HepG2 (cell line): Measurements from ENCODE around the gene FGF19. TPM values are rescaled to one million over a fixed set of nuclear protein-coding genes. Genes with fewer than 3 reads are reported as not detected.

Experiments
- ATF1 ChIP-seq: IDR thresholded peaks from 2 replicates; pipeline ENCODE4 v1.6.1; 2016; ENCODE audit warnings: mild to moderate bottlenecking, control low read depth
- GZF1 ChIP-seq: sonication (generic); formaldehyde crosslinking; IDR thresholded peaks from 2 replicates; pipeline ENCODE4 v1.5.1; 2020; ENCODE audit warnings: mild to moderate bottlenecking, missing genetic modification reagents
- NPAS2 ChIP-seq: sonication (generic); formaldehyde crosslinking; IDR thresholded peaks from 2 replicates; pipeline ENCODE4 v1.8.0; 2022; ENCODE audit warnings: mild to moderate bottlenecking, missing genetic modification reagents, borderline replicate concordance
- PTBP1 ChIP-seq: fragments of 200-400 bp; formaldehyde crosslinking; IDR thresholded peaks from 2 replicates; pipeline ENCODE4 v1.6.1; 2018; ENCODE audit warnings: low read length, low read depth; ENCODE audit not compliant: poor library complexity, severe bottlenecking
- SAFB2 ChIP-seq: sonication (generic); formaldehyde crosslinking; IDR thresholded peaks from 2 replicates; pipeline ENCODE4 v1.5.1; 2020; ENCODE audit warnings: missing genetic modification reagents, low read depth, mild to moderate bottlenecking, borderline replicate concordance
- SIX4 ChIP-seq: sonication (generic); formaldehyde crosslinking; IDR thresholded peaks from 2 replicates; pipeline ENCODE4 v1.4.0; 2020; ENCODE audit warnings: missing genetic modification reagents
- THRA ChIP-seq: sonication (generic); formaldehyde crosslinking; IDR thresholded peaks from 2 replicates; pipeline ENCODE4 v1.4.0; 2020; ENCODE audit warnings: missing genetic modification reagents, borderline replicate concordance
- ZNF20 ChIP-seq: sonication (generic); formaldehyde crosslinking; IDR thresholded peaks from 2 replicates; pipeline ENCODE4 v1.4.0; 2020; ENCODE audit warnings: mild to moderate bottlenecking, moderate library complexity, missing genetic modification reagents
- ZNF207 ChIP-seq: fragments of 450-650 bp; IDR thresholded peaks from 2 replicates; pipeline ENCODE4 v1.6.1; 2016; ENCODE audit warnings: antibody characterized with exemption, borderline replicate concordance
- ZNF296 ChIP-seq: sonication (generic); formaldehyde crosslinking; conservative IDR thresholded peaks from 2 replicates; pipeline ENCODE4 v1.5.0; 2020; ENCODE audit warnings: mild to moderate bottlenecking, missing genetic modification reagents
- ZNF446 ChIP-seq: sonication (generic); formaldehyde crosslinking; IDR thresholded peaks from 2 replicates; pipeline ENCODE4 v1.5.0; 2020; ENCODE audit warnings: mild to moderate bottlenecking, missing genetic modification reagents
- ZNF550 ChIP-seq: sonication (generic); formaldehyde crosslinking; IDR thresholded peaks from 2 replicates; pipeline ENCODE4 v1.4.0; 2020; ENCODE audit warnings: mild to moderate bottlenecking, missing genetic modification reagents, borderline replicate concordance
- polyA plus RNA-seq, 8 experiments: library from polyadenylated mRNA; depleted of rRNA in 3 of 8; stranded (reverse) in 7 of 8; unstranded in 1 of 8; fragments of >200 nt; fragmentation: Illumina TruSeq in 4 of 8; extraction: Trizol in 4 of 8; gene quantifications; 2 replicates each; pipeline versions ENCODE4 v1.2.1 to v1.2.3, GENCODE V29; 2011 to 2016; ENCODE audit warnings: low read depth in 4 of 8, missing spikeins in 1 of 8, mixed read lengths in 1 of 8; ENCODE audit not compliant: insufficient read depth in 1 of 8
- total RNA-seq, 5 experiments: library from RNA; depleted of rRNA; stranded (reverse); fragments of >200 nt; fragmentation: Illumina TruSeq; extraction: Trizol; gene quantifications; 2 replicates each; pipeline ENCODE4 v1.2.3, GENCODE V29; 2016; ENCODE audit warnings: low read depth in 1 of 5
- TF ChIP-seq, protein P1 (sequence below): sonication (generic); formaldehyde crosslinking; IDR thresholded peaks from 2 replicates; pipeline ENCODE4 v1.8.1; 2023; ENCODE audit warnings: mild to moderate bottlenecking, missing genetic modification reagents
- TF ChIP-seq, protein P2 (sequence below): sonication (generic); formaldehyde crosslinking; IDR thresholded peaks from 2 replicates; pipeline ENCODE4 v1.5.1; 2020; ENCODE audit warnings: missing genetic modification reagents, mild to moderate bottlenecking, borderline replicate concordance
- TF ChIP-seq, protein P3 (sequence below): sonication (generic); formaldehyde crosslinking; IDR thresholded peaks from 2 replicates; pipeline ENCODE4 v1.4.0; 2020; ENCODE audit warnings: missing genetic modification reagents, borderline replicate concordance
- TF ChIP-seq, protein P4 (sequence below): sonication (generic); formaldehyde crosslinking; IDR thresholded peaks from 2 replicates; pipeline ENCODE4 v1.4.0; 2020; ENCODE audit warnings: mild to moderate bottlenecking, missing genetic modification reagents

FGF19 gene
- total and polyA plus RNA-seq, 2 of the 13 experiments (the other 11 are each of a cell fraction or from before 2014, with no cell fraction given), result 0.07 TPM; not detected in 1

GRCh38 chr11:69705901-69706787, 2.3 kb upstream of the FGF19 start (continued):
- TF ChIP-seq, protein P1, sequence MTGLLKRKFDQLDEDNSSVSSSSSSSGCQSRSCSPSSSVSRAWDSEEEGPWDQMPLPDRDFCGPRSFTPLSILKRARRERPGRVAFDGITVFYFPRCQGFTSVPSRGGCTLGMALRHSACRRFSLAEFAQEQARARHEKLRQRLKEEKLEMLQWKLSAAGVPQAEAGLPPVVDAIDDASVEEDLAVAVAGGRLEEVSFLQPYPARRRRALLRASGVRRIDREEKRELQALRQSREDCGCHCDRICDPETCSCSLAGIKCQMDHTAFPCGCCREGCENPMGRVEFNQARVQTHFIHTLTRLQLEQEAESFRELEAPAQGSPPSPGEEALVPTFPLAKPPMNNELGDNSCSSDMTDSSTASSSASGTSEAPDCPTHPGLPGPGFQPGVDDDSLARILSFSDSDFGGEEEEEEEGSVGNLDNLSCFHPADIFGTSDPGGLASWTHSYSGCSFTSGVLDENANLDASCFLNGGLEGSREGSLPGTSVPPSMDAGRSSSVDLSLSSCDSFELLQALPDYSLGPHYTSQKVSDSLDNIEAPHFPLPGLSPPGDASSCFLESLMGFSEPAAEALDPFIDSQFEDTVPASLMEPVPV, result no peak
- no peak for TF ChIP-seq SAFB2 (CRISPR knock-in tag)
- TF ChIP-seq PTBP1, result no peak
- no peak for TF ChIP-seq SIX4 (CRISPR knock-in tag)
- no peak for TF ChIP-seq ZNF446 (CRISPR knock-in tag)
- no peak for TF ChIP-seq ATF1 (CRISPR knock-in tag)
- no peak for TF ChIP-seq NPAS2 (CRISPR knock-in tag)
- no peak for TF ChIP-seq ZNF207
- TF ChIP-seq, protein P2, sequence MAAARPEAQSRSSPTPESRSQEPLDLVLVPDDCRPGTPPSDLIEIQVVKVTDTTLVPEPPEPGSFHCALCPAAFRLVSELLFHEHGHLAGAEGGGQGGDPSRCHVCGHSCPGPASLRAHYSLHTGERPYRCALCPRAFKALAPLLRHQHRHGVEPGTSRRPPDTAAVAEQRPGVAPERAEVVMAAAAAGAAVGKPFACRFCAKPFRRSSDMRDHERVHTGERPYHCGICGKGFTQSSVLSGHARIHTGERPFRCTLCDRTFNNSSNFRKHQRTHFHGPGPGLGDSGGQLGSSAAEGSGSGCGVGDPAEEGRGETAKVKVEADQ (CRISPR knock-in tag), result no peak
- TF ChIP-seq GZF1 (CRISPR knock-in tag), result no peak
- TF ChIP-seq ZNF296 (CRISPR knock-in tag), result no peak; the same call in 1 of the 2 replicates
- no peak for TF ChIP-seq ZNF20
- TF ChIP-seq, protein P3, sequence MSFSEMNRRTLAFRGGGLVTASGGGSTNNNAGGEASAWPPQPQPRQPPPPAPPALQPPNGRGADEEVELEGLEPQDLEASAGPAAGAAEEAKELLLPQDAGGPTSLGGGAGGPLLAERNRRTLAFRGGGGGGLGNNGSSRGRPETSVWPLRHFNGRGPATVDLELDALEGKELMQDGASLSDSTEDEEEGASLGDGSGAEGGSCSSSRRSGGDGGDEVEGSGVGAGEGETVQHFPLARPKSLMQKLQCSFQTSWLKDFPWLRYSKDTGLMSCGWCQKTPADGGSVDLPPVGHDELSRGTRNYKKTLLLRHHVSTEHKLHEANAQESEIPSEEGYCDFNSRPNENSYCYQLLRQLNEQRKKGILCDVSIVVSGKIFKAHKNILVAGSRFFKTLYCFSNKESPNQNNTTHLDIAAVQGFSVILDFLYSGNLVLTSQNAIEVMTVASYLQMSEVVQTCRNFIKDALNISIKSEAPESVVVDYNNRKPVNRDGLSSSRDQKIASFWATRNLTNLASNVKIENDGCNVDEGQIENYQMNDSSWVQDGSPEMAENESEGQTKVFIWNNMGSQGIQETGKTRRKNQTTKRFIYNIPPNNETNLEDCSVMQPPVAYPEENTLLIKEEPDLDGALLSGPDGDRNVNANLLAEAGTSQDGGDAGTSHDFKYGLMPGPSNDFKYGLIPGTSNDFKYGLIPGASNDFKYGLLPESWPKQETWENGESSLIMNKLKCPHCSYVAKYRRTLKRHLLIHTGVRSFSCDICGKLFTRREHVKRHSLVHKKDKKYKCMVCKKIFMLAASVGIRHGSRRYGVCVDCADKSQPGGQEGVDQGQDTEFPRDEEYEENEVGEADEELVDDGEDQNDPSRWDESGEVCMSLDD (CRISPR knock-in tag), result no peak; the same call in 1 of the 2 replicates
- TF ChIP-seq, protein P4, sequence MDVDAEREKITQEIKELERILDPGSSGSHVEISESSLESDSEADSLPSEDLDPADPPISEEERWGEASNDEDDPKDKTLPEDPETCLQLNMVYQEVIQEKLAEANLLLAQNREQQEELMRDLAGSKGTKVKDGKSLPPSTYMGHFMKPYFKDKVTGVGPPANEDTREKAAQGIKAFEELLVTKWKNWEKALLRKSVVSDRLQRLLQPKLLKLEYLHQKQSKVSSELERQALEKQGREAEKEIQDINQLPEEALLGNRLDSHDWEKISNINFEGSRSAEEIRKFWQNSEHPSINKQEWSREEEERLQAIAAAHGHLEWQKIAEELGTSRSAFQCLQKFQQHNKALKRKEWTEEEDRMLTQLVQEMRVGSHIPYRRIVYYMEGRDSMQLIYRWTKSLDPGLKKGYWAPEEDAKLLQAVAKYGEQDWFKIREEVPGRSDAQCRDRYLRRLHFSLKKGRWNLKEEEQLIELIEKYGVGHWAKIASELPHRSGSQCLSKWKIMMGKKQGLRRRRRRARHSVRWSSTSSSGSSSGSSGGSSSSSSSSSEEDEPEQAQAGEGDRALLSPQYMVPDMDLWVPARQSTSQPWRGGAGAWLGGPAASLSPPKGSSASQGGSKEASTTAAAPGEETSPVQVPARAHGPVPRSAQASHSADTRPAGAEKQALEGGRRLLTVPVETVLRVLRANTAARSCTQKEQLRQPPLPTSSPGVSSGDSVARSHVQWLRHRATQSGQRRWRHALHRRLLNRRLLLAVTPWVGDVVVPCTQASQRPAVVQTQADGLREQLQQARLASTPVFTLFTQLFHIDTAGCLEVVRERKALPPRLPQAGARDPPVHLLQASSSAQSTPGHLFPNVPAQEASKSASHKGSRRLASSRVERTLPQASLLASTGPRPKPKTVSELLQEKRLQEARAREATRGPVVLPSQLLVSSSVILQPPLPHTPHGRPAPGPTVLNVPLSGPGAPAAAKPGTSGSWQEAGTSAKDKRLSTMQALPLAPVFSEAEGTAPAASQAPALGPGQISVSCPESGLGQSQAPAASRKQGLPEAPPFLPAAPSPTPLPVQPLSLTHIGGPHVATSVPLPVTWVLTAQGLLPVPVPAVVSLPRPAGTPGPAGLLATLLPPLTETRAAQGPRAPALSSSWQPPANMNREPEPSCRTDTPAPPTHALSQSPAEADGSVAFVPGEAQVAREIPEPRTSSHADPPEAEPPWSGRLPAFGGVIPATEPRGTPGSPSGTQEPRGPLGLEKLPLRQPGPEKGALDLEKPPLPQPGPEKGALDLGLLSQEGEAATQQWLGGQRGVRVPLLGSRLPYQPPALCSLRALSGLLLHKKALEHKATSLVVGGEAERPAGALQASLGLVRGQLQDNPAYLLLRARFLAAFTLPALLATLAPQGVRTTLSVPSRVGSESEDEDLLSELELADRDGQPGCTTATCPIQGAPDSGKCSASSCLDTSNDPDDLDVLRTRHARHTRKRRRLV, result no peak
- TF ChIP-seq THRA (CRISPR knock-in tag), result peak; percentile 55; the same call in 1 of the 2 replicates
- TF ChIP-seq ZNF550 (CRISPR knock-in tag), result no peak
